Keratinocyte (primary cell): ENCODE measurements around the gene PAX5. TPM values are rescaled to one million over a fixed set of nuclear protein-coding genes. Genes with fewer than 3 reads are reported as not detected.

Source experiments
- DNase-seq: peaks from one replicate; pipeline ENCODE4 v3.0.0-alpha.2; 2011; ENCODE audit warnings: low read depth, missing footprints, low spot score
- FAIRE-seq: peaks from 2 replicates; lab custom pipeline; 2011; peaks lifted over from hg19 to GRCh38; lab: Jason Lieb, UNC
- H2AFZ ChIP-seq: 2 replicates; pipeline ENCODE4 v1.6.0; 2012; ENCODE audit warnings: low read length, control low read depth, inconsistent platforms; ENCODE audit not compliant: control insufficient read depth
- H3K27ac ChIP-seq: 2 replicates; pipeline ENCODE4 v1.5.1; 2011; ENCODE audit warnings: low read length; ENCODE audit not compliant: control insufficient read depth, insufficient read depth
- H3K27me3 ChIP-seq: 3 replicates; pipeline ENCODE4 v1.6.0; 2011; ENCODE audit warnings: low read length; ENCODE audit not compliant: control insufficient read depth, insufficient read depth; ENCODE audit errors: extremely low read depth
- H3K36me3 ChIP-seq, 2 experiments: 2 replicates in 1 of 2; 3 replicates in 1 of 2; pipeline ENCODE4 v1.5.1; 2011; ENCODE audit warnings: low read length in 2 of 2, mild to moderate bottlenecking in 1 of 2; ENCODE audit not compliant: control insufficient read depth in 2 of 2, insufficient read depth in 2 of 2; ENCODE audit errors: extremely low read depth in 1 of 2
- H3K4me1 ChIP-seq: 3 replicates; pipeline ENCODE4 v1.5.1; 2011; ENCODE audit warnings: low read length; ENCODE audit not compliant: control insufficient read depth, insufficient read depth; ENCODE audit errors: extremely low read depth
- H3K4me2 ChIP-seq: 3 replicates; pipeline ENCODE4 v1.6.0; 2011; ENCODE audit warnings: low read depth, low read length; ENCODE audit not compliant: control insufficient read depth, insufficient read depth; ENCODE audit errors: extremely low read depth
- H3K4me3 ChIP-seq, 3 experiments: fragments of 200-600 bp in 1 of 3; sonication (generic) in 1 of 3; 2 replicates in 2 of 3; 3 replicates in 1 of 3; pipeline ENCODE4 v1.5.1; 2011 to 2016; ENCODE audit warnings: low read length in 3 of 3, mild to moderate bottlenecking in 3 of 3, control low read depth in 2 of 3, inconsistent platforms in 1 of 3, low read depth in 1 of 3, mixed read lengths in 1 of 3, mixed run types in 1 of 3, moderate library complexity in 1 of 3; ENCODE audit not compliant: control insufficient read depth in 2 of 3, insufficient read depth in 2 of 3; ENCODE audit errors: extremely low read depth in 1 of 3
- H3K79me2 ChIP-seq: 2 replicates; pipeline ENCODE4 v1.6.0; 2012; ENCODE audit warnings: low read length; ENCODE audit not compliant: control insufficient read depth, insufficient read depth
- H3K9ac ChIP-seq: 3 replicates; pipeline ENCODE4 v1.6.0; 2011; ENCODE audit warnings: low read length; ENCODE audit not compliant: control insufficient read depth, insufficient read depth; ENCODE audit errors: extremely low read depth
- H3K9me1 ChIP-seq: 3 replicates; pipeline ENCODE4 v1.6.0; 2011; ENCODE audit warnings: low read length; ENCODE audit not compliant: control insufficient read depth, insufficient read depth; ENCODE audit errors: extremely low read depth
- H3K9me3 ChIP-seq: 2 replicates; pipeline ENCODE4 v1.5.1; 2012; ENCODE audit warnings: low read depth, low read length; ENCODE audit not compliant: control insufficient read depth
- H4K20me1 ChIP-seq: 3 replicates; pipeline ENCODE4 v1.6.0; 2011; ENCODE audit warnings: low read length; ENCODE audit not compliant: control insufficient read depth, insufficient read depth; ENCODE audit errors: extremely low read depth
- CTCF ChIP-seq, 3 experiments: IDR thresholded peaks in 1 of 3; conservative IDR thresholded peaks in 1 of 3; optimal IDR thresholded peaks in 1 of 3; 2 replicates in 2 of 3; 3 replicates in 1 of 3; pipeline versions ENCODE3 to v1.5.1; 2011; ENCODE audit warnings: low read length in 3 of 3, mild to moderate bottlenecking in 3 of 3, moderate library complexity in 2 of 3, control low read depth in 1 of 3, inconsistent platforms in 1 of 3; ENCODE audit not compliant: insufficient read depth in 2 of 3; ENCODE audit errors: extremely low read depth in 1 of 3
- EZH2 ChIP-seq: IDR thresholded peaks from one replicate; pipeline ENCODE4 v1.6.1; 2012; ENCODE audit warnings: inconsistent platforms, mild to moderate bottlenecking, low read length, moderate library complexity
- dilution Hi-C: fragments of 300-500 bp; cut with MboI; formaldehyde crosslinking; loops from one replicate; pipeline ENCODE4 v1.7.0; 2020; ENCODE audit warnings: low sequenced_read_pairs; ENCODE audit not compliant: extremely low pct_ligation_motif_present
- polyA plus RNA-seq, 5 experiments: library from polyadenylated mRNA; depleted of rRNA in 3 of 5; stranded (reverse) in 3 of 5; stranded (forward) in 1 of 5; unstranded in 1 of 5; fragments of >200 nt; gene quantifications; 1 replicate in 1 of 5; 2 replicates in 3 of 5; 3 replicates in 1 of 5; pipeline versions ENCODE4 v1.2.1 to v1.2.3, GENCODE V29; 2011 to 2012; ENCODE audit warnings: missing spikeins in 2 of 5, low read depth in 1 of 5, low replicate concordance in 1 of 5

Gene PAX5
- polyA plus RNA-seq, 1 donor (not counting 4 experiments of a cell fraction or from before 2014, with no cell fraction given), result not detected

- dilution Hi-C loops, result no loop called here
- Histone ChIP-seq H3K9ac (no peak overlapping the region), H4K20me1 (no peaks in the 10 kb centered on the region), H3K79me2 (no peaks in the 10 kb centered on the region), H3K27me3 (peaks cover 21% of the 10 kb centered on the region), H3K4me2 (no peak overlapping the region), H3K4me1 (peaks cover 2% of the 10 kb centered on the region), H3K27ac (no peak overlapping the region), H3K9me1 (peaks cover 3% of the 10 kb centered on the region), H2AFZ (no peak overlapping the region), H3K9me3 (no peaks in the 10 kb centered on the region), H3K36me3 (no peaks in the 10 kb centered on the region), H3K4me3 (no peak overlapping the region)
- TF ChIP-seq CTCF (optimal IDR thresholded peaks at IDR 0.05 in 1 of 3, IDR thresholded peaks at IDR 0.05 in 1 of 3, conservative IDR thresholded peaks at IDR 0.05 in 1 of 3; ENCODE audit: extremely low read depth in 1 of 3, insufficient read depth in 2 of 3, low read length in 3 of 3) (no peak), EZH2 (no peak)
- no peak for DNase-seq
- FAIRE-seq, result no peak
Measured at GRCh38 chr9:36843964-36844363, 190.1 kb downstream of the PAX5 start.

- H3K9me3 ChIP-seq, result no peaks in the 10 kb centered on the region
- H3K27ac ChIP-seq, result no peak overlapping the region
- H3K4me2 ChIP-seq, result no peak overlapping the region
- FAIRE-seq (no peak), DNase-seq (no peak)
- dilution Hi-C loops, result no loop called here
- peaks cover 3% of the 10 kb centered on the region for H3K9me1 ChIP-seq
- no peak overlapping the region for H3K9ac ChIP-seq
- H3K4me1 ChIP-seq, result no peaks in the 10 kb centered on the region
- TF ChIP-seq EZH2 (no peak), CTCF (optimal IDR thresholded peaks at IDR 0.05 in 1 of 3, IDR thresholded peaks at IDR 0.05 in 1 of 3, conservative IDR thresholded peaks at IDR 0.05 in 1 of 3; ENCODE audit: extremely low read depth in 1 of 3, insufficient read depth in 2 of 3, low read length in 3 of 3) (no peak)
- no peak overlapping the region for H3K4me3 ChIP-seq
- no peaks in the 10 kb centered on the region for H3K36me3 ChIP-seq
- peaks cover 15% of the 10 kb centered on the region for H3K27me3 ChIP-seq
- no peak overlapping the region for H2AFZ ChIP-seq
- no peaks in the 10 kb centered on the region for H3K79me2 ChIP-seq
- no peaks in the 10 kb centered on the region for H4K20me1 ChIP-seq
Measured at GRCh38 chr9:36842560-36843530, 191.2 kb downstream of the PAX5 start.
